Measurements from ENCODE around the gene PCDHGB6. TPM values are rescaled to one million over a fixed set of nuclear protein-coding genes. Genes with fewer than 3 reads are reported as not detected.
"Not testable (repeated sequence)": the region's sequence is repeated elsewhere in the genome, so short reads cannot be mapped to it uniquely, and the experiment has no call there.

Gene PCDHGB6
- total RNA-seq, 2 donors from 2014 or later = 9.5 to 17.2 TPM

DNA sequence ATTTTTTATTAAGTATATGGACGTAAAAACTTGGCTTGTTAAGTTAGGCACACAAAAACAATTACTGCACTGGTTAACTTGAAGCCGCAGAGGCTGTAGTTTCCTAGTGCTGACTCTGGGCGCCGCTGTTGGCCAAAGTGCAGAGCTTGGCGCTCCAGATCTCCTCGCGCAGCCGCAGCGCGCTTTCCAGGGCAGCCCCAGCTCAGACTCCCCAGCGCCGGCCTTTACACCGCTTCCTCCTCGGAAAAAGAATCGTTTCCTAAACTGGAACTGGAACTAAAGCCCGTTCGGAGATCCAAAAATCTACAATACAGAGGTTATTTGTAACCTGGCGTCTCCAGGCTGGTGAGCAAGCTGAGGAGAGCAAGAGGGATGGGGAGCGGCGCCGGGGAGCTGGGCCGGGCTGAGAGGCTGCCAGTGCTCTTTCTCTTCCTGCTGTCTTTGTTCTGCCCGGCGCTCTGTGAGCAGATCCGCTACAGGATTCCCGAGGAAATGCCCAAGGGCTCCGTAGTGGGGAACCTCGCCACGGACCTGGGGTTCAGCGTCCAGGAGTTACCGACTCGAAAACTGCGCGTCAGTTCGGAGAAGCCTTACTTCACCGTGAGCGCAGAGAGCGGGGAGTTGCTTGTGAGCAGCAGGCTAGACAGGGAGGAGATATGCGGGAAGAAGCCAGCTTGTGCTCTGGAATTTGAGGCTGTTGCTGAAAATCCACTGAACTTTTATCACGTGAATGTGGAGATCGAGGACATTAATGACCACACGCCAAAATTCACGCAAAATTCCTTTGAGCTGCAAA is 9.9 kb upstream of the PCDHGB6 start, which contains the start of gene PCDHGB5:
PCDHGB5 (plus strand) TSS at position 192 of the 796 bp plus-strand sequence; CDS start at position 373, 181 bp downstream.
- H3K4me1 ChIP-seq (ENCODE audit: control insufficient read depth in 1 of 2, low read depth in 2 of 2); ATAC-seq (ENCODE audit: insufficient number of reproducible peaks, low FRiP score, low read depth); H3K27ac ChIP-seq; DNase-seq (ENCODE audit: low spot score); H3K27me3 ChIP-seq (replicated peaks; ENCODE audit: insufficient read depth); H3K36me3 ChIP-seq: not testable (repeated sequence)
- TF ChIP-seq, protein P1, sequence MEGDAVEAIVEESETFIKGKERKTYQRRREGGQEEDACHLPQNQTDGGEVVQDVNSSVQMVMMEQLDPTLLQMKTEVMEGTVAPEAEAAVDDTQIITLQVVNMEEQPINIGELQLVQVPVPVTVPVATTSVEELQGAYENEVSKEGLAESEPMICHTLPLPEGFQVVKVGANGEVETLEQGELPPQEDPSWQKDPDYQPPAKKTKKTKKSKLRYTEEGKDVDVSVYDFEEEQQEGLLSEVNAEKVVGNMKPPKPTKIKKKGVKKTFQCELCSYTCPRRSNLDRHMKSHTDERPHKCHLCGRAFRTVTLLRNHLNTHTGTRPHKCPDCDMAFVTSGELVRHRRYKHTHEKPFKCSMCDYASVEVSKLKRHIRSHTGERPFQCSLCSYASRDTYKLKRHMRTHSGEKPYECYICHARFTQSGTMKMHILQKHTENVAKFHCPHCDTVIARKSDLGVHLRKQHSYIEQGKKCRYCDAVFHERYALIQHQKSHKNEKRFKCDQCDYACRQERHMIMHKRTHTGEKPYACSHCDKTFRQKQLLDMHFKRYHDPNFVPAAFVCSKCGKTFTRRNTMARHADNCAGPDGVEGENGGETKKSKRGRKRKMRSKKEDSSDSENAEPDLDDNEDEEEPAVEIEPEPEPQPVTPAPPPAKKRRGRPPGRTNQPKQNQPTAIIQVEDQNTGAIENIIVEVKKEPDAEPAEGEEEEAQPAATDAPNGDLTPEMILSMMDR (IDR thresholded peaks at IDR 0.05) = peak; percentile 29
- peak within 1 kb of the TSS; percentile 47 for H3K4me3 ChIP-seq
- H3K9me3 ChIP-seq = peaks cover 88% of the 10 kb centered on the region

DNA sequence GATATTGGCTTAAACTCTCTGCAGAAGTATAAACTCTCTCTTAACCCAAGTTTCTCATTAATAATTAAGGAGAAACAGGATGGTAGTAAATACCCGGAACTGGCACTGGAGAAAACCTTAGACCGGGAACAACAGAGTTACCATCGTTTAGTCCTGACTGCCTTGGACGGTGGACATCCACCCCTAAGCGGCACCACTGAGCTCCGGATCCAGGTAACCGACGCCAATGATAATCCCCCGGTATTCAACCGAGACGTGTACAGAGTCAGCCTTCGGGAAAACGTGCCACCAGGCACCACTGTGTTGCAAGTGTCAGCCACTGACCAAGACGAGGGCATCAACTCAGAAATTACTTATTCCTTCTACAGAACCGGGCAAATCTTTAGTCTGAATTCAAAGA is 9.2 kb upstream of the PCDHGB6 start:
- Histone ChIP-seq H3K36me3 (no peaks in the 10 kb centered on the region), H3K9me3 (peaks cover 88% of the 10 kb centered on the region), H3K27ac (no peak overlapping the region), H3K4me3 (peak overlapping the region; percentile 33), H3K27me3 (replicated peaks; ENCODE audit: insufficient read depth) (no peaks in the 10 kb centered on the region), H3K4me1 (ENCODE audit: control insufficient read depth in 1 of 2, low read depth in 2 of 2) (no peaks in the 10 kb centered on the region)
- no peak for DNase-seq (ENCODE audit: low spot score)
- no peak for ATAC-seq (ENCODE audit: insufficient number of reproducible peaks, low FRiP score, low read depth)
- TF ChIP-seq, protein P1 (IDR thresholded peaks at IDR 0.05) = no peak

DNA sequence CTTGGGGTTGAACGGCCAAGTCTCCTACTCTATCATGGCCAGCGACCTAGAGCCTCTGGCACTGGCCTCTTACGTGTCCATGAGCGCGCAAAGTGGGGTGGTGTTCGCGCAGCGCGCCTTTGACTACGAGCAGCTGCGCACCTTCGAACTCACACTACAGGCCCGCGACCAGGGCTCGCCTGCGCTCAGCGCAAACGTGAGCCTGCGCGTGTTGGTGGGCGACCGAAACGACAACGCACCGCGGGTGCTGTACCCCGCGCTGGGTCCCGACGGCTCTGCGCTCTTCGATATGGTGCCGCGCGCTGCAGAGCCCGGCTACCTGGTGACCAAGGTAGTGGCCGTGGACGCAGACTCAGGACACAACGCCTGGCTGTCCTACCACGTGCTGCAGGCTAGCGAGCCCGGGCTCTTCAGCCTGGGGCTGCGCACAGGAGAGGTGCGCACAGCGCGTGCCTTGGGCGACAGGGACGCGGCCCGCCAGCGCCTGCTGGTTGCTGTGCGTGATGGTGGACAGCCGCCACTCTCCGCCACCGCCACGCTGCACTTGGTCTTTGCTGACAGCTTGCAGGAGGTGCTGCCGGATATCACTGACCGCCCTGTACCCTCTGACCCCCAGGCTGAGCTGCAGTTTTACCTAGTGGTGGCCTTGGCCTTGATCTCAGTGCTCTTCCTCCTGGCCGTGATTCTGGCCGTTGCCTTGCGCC is 8.1 kb upstream of the PCDHGB6 start:
- H3K9me3 ChIP-seq = peaks cover 88% of the 10 kb centered on the region
- no peak for ATAC-seq (ENCODE audit: insufficient number of reproducible peaks, low FRiP score, low read depth)
- no peaks in the 10 kb centered on the region for H3K27me3 ChIP-seq (replicated peaks; ENCODE audit: insufficient read depth)
- peak overlapping the region; percentile 24 for H3K4me3 ChIP-seq
- H3K36me3 ChIP-seq = no peaks in the 10 kb centered on the region
- H3K4me1 ChIP-seq (ENCODE audit: control insufficient read depth in 1 of 2, low read depth in 2 of 2) = no peaks in the 10 kb centered on the region
- H3K27ac ChIP-seq = no peak overlapping the region
- DNase-seq (ENCODE audit: low spot score) = no peak
- TF ChIP-seq, protein P1 (IDR thresholded peaks at IDR 0.05) = no peak

DNA sequence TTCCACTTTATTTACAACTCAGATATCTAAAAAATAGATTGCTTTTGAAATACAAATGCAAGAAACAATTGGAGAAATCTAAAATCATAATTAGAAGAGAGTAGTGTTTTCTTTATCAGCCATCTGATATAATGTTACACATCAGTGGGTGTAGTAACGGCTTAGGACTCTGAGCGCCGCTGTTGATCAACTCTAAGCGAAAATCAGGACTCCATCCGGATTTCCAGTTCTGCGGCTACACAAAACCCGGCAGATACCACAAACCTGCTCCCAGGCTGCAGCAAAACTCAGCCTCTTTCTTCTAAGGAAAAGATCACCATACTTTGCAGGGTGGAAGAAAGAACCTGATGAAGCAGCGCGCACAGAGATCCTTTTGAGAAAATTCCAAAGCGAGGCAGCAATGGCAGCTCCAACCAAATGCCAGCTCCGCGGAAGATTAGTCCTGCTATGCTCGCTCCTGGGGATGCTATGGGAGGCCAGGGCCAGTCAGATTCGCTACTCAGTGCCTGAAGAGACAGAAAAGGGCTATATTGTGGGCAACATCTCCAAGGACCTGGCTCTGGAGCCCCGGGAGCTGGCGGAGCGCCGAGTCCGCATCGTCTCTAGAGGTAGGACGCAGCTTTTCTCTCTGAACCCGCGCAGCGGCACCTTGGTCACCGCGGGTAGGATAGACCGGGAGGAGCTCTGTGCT is 5.1 kb upstream of the PCDHGB6 start, which contains the start of gene PCDHGA9:
PCDHGA9 (plus strand) TSS at position 226 of the 691 bp plus-strand sequence; CDS start at position 401, 175 bp downstream.
- no peaks in the 10 kb centered on the region for H3K4me1 ChIP-seq (ENCODE audit: control insufficient read depth in 1 of 2, low read depth in 2 of 2)
- H3K4me3 ChIP-seq = peak within 1 kb of the TSS; percentile 55
- H3K27me3 ChIP-seq (replicated peaks; ENCODE audit: insufficient read depth) = no peaks in the 10 kb centered on the region
- no peak for DNase-seq (ENCODE audit: low spot score)
- ATAC-seq (ENCODE audit: insufficient number of reproducible peaks, low FRiP score, low read depth) = no peak
- H3K9me3 ChIP-seq = peaks cover 90% of the 10 kb centered on the region
- no peaks in the 10 kb centered on the region for H3K36me3 ChIP-seq
- TF ChIP-seq, protein P1 (IDR thresholded peaks at IDR 0.05) = no peak
- no peak within 1 kb of the TSS for H3K27ac ChIP-seq

DNA sequence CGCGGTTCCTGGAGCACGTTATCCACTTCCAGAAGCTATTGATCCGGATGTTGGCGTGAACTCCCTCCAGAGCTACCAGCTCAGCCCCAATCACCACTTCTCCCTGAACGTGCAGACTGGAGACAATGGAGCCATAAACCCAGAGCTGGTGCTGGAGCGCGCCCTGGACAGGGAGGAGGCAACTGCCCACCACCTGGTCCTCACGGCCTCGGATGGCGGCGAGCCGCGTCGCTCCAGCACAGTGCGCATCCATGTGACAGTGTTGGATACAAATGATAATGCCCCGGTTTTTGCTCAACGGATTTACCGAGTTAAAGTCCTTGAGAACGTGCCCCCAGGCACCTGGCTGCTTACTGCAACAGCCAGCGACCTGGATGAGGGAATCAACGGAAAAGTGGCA is 4.4 kb upstream of the PCDHGB6 start:
- no peak for DNase-seq (ENCODE audit: low spot score)
- Histone ChIP-seq H3K9me3 (peaks cover 93% of the 10 kb centered on the region), H3K36me3 (no peaks in the 10 kb centered on the region), H3K4me3 (peak overlapping the region; percentile 55), H3K27ac (no peak overlapping the region), H3K4me1 (ENCODE audit: control insufficient read depth in 1 of 2, low read depth in 2 of 2) (no peaks in the 10 kb centered on the region), H3K27me3 (replicated peaks; ENCODE audit: insufficient read depth) (no peaks in the 10 kb centered on the region)
- ATAC-seq (ENCODE audit: insufficient number of reproducible peaks, low FRiP score, low read depth) = no peak
- TF ChIP-seq, protein P1 (IDR thresholded peaks at IDR 0.05) = no peak
